KOPT-K1 (cell line): Measurements from ENCODE around the gene RELN.

Experiments used
- H3K27ac ChIP-seq: fragments of 200-600 bp; sonication (generic); 2 replicates; pipeline ENCODE4 v1.5.1; 2016; ENCODE audit warnings: antibody characterized with exemption, mild to moderate bottlenecking, low read depth, low read length; ENCODE audit not compliant: poor library complexity, severe bottlenecking
- H3K36me3 ChIP-seq: fragments of 200-600 bp; sonication (generic); 2 replicates; pipeline ENCODE4 v1.5.1; 2017; ENCODE audit warnings: antibody characterized with exemption, mild to moderate bottlenecking, low read length, moderate library complexity; ENCODE audit not compliant: insufficient read depth
- H3K9me3 ChIP-seq: fragments of 200-600 bp; sonication (generic); 2 replicates; pipeline ENCODE4 v1.5.1; 2017; ENCODE audit warnings: antibody characterized with exemption, low read length, mild to moderate bottlenecking; ENCODE audit not compliant: insufficient read depth, poor library complexity, severe bottlenecking

RELN gene

DNA sequence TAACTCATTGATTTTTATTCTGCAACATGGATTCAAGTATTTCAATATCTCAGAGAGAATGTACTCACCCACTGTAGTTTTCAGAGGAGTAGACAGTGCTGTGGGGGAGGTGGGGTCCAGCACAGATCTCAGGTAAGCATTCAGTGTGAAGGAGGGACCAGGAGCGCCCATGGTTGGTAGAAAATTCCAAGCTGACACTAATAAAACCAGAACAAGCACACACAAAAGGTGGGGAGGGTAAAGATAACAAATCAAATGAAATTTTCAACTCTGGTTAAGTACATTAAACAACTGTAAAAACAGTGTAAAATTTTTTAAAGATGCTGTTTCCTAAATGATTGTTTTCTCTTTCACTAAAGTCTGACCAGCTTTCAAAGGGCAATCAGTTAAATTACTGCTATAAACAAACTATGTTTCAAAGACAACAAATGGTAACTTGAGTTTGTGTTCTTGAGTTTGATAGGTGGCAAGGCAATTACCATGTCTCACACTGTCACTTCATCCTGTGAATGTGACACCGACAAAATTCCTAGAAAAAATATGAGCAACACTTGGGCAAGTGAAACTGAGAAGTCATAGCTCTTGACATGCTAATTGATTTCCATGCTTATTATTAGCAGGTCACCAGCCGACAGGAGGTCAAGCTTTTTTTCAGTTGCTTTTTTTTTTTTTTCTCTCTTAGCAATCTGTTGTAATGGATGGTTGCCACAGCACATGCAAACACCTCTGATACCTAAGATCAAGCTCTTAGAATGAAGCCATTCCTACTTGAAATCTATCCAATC lies 337.7 kb downstream of the RELN start:
- H3K36me3 ChIP-seq, result no peaks in the 10 kb centered on the region
- no peak overlapping the region for H3K27ac ChIP-seq
- H3K9me3 ChIP-seq, result peaks cover 13% of the 10 kb centered on the region

DNA sequence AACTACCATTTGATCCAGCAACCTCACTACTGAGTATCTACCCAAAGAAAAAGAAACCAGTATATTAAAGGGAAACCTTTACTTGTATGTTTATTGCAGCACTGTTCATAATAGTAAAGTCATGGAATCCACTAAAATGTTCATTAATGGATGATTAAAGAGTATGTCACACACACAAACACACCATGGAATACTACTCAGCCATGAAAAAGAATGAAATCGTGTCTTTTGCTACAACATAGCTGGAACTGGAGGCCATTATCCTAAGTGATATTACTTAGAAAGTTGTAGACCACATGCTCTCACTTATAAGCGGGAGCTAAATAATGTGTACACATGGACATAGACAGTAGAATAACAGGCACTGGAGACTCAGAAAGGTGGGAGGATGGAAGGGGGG lies 340.4 kb downstream of the RELN start:
- H3K27ac ChIP-seq, result no peak overlapping the region
- H3K9me3 ChIP-seq, result peaks cover 13% of the 10 kb centered on the region
- no peaks in the 10 kb centered on the region for H3K36me3 ChIP-seq

DNA sequence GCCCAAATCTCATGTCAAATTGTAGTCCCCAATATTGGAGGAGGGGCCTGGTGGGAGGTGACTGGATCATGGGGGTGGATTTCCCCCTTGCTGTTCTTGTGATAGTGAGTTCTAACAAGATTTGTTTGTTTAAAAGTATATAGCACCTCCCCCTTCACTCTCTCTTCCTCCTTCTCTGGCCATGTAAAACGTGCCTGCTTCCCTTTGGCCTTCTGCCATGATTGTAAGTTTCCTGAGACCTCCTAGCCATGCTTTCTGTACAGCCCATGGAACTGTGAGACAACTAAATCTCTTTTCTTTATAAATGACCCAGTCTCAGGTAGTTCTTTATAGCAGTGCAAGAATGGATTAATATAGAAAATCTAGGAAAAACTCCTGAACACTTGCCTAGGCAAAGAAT lies 341.3 kb downstream of the RELN start:
- peaks cover 13% of the 10 kb centered on the region for H3K9me3 ChIP-seq
- no peak overlapping the region for H3K27ac ChIP-seq
- no peaks in the 10 kb centered on the region for H3K36me3 ChIP-seq

DNA sequence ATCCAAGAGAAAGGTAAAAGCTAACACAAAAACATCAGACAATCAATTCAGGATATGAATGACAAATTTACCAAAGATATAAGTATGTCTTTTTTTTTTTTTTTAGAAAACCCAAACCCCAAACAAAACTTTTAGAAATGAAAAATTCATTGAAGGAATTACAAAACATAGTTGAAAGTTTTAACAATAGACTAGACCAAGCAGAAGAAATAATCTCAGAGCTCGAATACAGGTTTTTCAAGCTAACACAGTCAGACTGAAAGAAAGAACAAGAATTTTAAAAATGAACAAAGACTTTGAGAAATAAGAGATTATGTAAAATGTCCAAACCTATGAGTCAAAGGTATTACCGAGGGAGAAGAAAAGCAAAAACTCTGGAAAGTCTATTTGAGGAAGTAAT lies 345.1 kb downstream of the RELN start:
- H3K27ac ChIP-seq, result no peak overlapping the region
- no peaks in the 10 kb centered on the region for H3K36me3 ChIP-seq
- peaks cover 13% of the 10 kb centered on the region for H3K9me3 ChIP-seq

DNA sequence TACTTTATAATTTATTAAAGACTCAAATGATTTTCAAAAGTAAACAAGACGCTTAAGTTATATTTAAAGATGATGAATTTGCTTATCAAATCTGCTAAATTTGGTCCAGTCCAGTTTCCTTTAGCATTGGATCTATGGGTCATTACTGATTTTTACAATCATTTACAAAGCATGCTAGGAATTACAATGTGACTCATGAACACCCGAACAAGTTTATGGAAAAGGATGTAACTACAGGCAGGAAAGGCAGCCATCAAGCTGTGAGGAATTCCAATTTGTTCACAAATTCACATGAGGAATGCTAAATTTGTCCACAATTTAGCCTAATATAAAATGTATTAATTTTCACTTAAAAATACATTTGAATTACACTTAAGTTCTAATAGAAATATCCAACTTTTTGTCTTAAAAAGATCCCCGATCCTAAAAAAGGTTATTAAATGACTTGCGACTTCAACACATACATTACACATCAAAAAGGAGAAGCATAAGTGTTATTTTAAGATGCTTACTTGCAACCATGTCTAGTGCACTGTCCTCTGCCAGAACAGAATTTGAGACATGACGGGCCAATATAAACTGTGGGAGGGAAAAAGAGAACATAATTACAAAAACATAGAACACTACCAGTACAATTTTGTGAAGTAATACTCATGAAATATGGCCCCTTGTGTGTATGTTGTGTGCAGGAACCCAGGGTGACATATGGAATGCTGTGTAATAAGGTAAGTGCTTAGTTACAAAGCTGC lies 349.3 kb downstream of the RELN start:
- H3K27ac ChIP-seq, result no peak overlapping the region
- H3K36me3 ChIP-seq, result no peaks in the 10 kb centered on the region
- H3K9me3 ChIP-seq, result no peaks in the 10 kb centered on the region

DNA sequence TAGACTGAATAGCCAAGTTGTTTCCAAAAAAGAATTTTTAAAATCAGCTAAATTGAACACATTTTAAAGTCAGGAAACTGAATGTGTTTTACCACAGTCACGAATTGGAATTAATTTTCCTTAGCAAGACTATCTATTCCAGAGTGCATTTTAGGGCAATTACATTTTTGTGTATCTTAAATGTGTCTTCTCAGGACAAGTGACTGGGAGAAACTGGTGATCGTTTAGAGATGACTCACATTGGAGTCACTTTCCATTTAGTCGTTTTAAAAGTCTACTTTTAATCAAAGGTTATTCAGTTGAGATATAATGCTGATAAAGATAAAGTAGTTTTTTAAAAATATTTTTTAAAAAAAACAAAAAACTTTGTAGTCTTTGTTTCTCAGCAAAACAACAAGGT lies 351.7 kb downstream of the RELN start:
- Histone ChIP-seq H3K9me3 (no peaks in the 10 kb centered on the region), H3K27ac (no peak overlapping the region), H3K36me3 (no peaks in the 10 kb centered on the region)

DNA sequence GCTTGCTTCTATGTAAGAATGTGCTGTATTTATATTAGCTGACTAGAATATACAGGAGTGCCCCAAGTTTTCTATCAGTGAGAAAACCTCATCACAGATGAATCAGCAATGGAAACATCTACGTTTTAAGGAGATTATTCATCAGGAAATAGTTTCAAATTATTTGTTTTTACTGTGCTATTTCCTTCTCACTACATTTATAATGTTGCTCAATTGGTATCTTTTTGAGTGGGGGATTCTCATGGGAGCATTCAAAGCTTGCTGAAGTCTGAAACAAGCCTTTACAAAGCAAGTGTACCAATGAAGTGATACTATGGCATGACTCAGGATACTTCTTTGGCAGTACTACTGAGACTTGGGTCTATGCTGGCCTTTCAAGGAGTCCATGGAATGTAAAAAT lies 352.4 kb downstream of the RELN start:
- H3K27ac ChIP-seq, result no peak overlapping the region
- no peaks in the 10 kb centered on the region for H3K9me3 ChIP-seq
- H3K36me3 ChIP-seq, result no peaks in the 10 kb centered on the region

DNA sequence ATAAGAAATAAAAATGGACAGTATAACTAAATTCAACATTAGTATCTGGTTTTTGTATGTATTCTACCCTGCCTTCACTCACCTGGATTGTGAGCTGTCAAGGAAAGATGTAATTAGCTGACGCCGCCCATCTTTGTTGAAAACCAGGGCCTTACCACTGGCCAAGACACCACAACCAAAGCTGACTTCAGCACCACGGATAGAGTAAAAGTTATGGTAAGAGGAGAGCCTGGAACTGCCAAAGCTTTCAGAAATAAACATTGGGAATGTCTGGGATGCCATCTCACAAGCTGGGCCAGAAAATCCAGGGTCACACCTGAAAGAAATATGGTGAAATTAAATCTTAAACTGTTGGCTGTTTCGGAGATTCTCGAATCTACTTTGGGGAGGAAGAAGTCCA lies 353.3 kb downstream of the RELN start:
- Histone ChIP-seq H3K27ac (no peak overlapping the region), H3K36me3 (no peaks in the 10 kb centered on the region), H3K9me3 (no peaks in the 10 kb centered on the region)

DNA sequence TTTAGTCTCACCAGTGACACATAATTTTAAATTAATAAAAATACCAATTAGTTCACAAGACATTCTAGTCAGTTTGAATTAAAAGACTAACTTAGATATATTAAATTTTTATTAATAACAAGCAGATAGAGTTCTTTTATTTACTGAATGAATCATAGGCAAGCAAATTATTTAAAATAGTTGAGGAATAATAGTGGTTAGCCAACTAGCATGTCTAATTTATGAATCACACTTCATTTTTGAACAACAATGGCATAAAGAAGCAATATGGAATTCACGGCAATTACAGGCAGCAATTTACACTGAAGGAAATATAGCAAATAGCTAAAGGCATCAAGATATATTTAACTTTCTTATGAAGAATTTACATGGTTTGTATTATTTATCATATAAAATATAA lies 356.5 kb downstream of the RELN start:
- Histone ChIP-seq H3K36me3 (no peaks in the 10 kb centered on the region), H3K27ac (no peak overlapping the region), H3K9me3 (no peaks in the 10 kb centered on the region)

DNA sequence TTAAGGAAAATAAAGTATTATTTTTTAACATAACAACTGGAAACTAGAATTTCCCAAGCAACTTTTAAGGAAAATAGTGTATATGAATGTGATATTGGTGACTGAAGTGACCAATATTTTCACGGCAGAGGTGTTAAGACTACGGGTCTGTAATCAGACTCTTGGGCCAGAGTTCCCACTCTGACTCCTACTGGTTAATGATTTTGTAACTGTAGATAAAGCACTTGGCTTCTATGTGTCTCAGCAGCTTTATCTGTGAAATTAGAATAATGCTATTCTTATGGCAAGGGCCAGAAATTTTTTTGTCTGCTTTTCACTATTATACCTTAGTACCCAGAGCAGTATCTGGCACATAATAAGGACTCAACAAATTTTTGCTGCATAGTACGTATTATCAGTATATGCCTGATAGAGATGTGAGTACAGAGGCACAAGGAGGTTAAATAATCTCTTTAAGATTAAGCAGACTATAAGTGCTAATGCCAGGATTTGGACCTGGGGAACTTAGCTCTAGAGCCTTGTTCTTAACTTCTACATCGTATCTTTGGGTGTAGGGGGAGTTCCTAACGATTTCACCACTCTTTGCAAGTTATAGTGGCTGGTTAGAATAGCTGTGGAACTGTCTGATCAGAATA lies 357.3 kb downstream of the RELN start:
- Histone ChIP-seq H3K27ac (no peak overlapping the region), H3K36me3 (no peaks in the 10 kb centered on the region), H3K9me3 (no peaks in the 10 kb centered on the region)

DNA sequence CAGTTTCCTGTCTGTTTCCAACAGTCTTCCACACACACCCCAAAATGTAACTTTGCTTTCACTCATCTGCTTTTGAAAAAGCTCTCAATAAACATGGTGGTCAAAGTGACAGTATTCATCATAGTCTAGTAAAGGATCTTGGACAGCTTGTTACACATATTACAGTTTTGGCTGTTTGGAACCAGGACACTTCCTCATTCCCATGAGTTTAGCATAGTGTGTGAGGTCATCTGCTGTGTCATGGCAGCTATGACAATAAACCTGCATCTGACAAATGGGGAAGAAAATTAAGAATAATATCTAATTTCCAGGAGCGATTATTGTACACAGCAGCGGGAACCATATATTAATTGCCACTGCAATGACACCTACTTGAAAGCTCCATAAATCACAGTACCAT lies 359.1 kb downstream of the RELN start:
- no peak overlapping the region for H3K27ac ChIP-seq
- no peaks in the 10 kb centered on the region for H3K9me3 ChIP-seq
- H3K36me3 ChIP-seq, result no peaks in the 10 kb centered on the region

DNA sequence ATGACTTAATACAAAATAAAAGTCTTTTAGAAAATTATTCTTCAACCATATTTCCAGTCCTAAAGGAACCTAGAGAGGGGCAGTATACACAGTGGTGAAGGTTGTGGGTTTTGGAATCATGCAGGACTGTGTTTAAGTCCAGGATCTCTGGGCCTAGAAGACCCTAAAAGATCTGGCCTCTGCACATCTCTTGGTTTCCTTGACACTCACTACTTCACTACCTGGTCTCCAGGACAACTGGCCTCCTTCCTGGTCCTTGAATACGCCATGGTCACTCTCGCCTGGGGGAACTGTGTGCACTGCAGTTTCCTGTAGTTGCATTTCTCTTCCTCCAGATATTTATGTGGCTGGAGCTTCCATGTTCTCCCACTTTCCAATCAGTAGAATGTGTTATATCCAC lies 360.7 kb downstream of the RELN start:
- Histone ChIP-seq H3K9me3 (no peaks in the 10 kb centered on the region), H3K27ac (no peak overlapping the region), H3K36me3 (no peaks in the 10 kb centered on the region)

DNA sequence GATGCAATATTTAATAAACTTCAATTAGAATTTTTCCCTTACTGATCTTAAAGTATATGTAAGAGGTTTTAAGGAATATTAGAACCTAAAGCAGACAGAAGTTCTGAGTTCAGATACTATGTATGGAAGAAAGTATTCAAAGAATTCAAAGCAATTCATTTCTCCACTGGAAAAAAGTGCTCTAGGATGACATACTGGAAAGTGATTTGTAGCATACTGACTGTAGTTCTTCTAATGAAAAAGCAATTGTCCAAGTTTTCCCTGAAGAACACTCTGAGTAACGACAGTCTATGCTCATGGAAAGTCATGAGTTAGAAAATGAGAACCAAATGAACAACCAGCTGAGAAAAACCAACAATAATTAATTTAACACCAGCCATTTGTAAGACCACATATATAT lies 362.7 kb downstream of the RELN start:
- Histone ChIP-seq H3K36me3 (no peaks in the 10 kb centered on the region), H3K27ac (no peak overlapping the region), H3K9me3 (no peaks in the 10 kb centered on the region)

DNA sequence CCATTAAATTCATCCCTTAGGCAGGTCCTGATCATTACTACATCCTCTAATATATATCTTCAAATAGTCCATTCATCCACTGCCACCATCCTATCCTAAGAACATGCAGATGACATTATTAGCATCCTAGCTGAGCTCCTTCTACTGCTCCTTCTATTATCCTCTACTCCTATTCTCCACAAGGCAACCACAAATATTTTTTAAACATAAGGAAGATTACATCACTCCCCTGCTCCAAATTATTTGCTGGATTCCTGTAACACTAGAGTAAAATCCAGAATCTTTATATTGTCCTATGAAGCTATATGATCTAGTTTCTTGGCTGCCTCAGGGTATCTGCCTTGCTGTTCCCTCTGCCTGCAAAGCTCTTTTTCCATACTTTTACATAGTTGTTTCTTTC lies 367.2 kb downstream of the RELN start:
- H3K36me3 ChIP-seq, result no peaks in the 10 kb centered on the region
- no peaks in the 10 kb centered on the region for H3K9me3 ChIP-seq
- no peak overlapping the region for H3K27ac ChIP-seq
